ENCODE results near the gene TEK.

The TEK gene

GRCh38 chr9:27124151-27124550 lies 15.1 kb downstream of the TEK start:
- no peak for DNase-seq (ENCODE audit: low read depth in 3 of 3)

DNA sequence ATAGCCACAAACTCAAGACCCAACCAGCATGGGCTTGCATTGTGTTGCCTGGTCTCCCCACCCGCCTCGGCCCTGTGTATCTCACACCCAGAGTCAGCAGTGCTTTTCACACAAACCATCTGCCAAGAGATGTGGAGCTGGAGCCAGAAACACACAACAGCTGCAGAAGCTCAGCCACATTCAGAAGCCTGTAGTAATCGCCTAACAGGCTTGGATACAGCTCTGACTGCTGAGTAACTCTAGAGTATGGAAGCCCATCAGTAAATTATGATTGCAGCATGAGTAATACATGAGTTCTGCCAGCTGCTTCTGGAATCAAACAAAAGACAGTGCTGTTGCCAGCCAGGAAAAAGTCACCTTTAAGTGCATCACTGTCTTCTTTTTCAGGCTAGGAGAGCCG lies 16.0 kb downstream of the TEK start:
- no peak for DNase-seq (ENCODE audit: low read depth in 3 of 3)

GRCh38 chr9:27125936-27126335 lies 16.9 kb downstream of the TEK start:
- DNase-seq (ENCODE audit: low read depth in 3 of 3) = no peak

DNA sequence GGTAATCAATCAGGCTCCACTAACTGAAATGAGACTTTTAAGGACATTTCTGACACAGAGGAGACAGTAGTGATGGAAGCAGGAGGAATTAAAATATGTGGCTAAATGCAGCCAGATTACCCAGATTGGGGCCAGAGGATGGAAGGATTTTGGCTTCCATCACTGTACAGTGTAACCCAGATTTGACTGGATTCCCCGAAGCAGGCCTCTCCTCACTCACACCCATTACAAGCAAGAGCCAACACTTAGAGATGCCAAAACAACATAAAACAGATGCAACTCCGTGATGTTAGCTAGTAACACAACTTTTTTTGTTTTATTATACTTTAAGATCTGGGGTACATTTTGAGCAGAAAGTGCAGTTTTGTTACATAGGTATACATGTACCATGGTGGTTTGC lies 17.6 kb downstream of the TEK start:
- no peak for DNase-seq (ENCODE audit: low read depth in 3 of 3)

GRCh38 chr9:27129221-27129620 lies 20.2 kb downstream of the TEK start:
- no peak for DNase-seq (ENCODE audit: low read depth in 3 of 3)

DNA sequence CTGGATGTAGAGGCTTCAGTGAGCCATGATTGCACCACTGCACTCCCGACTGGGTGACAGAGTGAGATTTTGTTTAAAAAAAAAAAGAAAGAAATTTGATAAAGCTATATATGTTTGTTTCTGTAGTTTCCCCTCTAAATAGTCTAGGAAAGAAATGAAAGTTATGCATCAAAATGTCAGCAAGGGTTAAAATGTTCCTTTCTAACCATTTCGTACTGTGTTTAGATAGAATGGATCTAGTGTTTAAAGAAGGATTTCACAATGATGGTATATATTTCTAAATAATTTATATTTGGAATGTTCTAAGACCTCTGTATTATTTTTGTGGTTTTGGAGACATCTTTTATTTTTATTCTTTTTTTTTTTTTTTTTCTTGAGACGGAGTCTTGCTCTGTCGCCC lies 22.7 kb downstream of the TEK start:
- DNase-seq (ENCODE audit: low read depth in 3 of 3) = no peak

DNA sequence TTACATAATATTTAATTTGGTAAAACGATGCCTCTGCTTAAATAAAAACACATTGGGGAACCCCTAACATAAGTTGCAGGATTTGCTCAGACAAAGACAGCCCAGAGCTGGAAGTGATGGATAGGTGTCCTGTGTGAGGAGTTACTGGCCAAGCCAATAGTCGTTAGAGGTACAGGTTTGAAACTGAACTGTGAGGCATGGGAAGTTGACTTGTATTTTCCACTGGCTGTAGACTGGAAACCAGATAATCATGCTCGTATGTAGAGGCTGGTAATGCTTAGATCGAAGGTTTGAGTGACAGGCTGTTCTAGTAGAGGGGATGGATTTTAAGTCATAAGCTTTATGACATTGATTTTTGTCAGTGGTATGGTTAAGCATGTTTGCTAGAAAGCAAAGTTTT lies 24.8 kb downstream of the TEK start:
- no peak for DNase-seq (ENCODE audit: low read depth in 3 of 3)

DNA sequence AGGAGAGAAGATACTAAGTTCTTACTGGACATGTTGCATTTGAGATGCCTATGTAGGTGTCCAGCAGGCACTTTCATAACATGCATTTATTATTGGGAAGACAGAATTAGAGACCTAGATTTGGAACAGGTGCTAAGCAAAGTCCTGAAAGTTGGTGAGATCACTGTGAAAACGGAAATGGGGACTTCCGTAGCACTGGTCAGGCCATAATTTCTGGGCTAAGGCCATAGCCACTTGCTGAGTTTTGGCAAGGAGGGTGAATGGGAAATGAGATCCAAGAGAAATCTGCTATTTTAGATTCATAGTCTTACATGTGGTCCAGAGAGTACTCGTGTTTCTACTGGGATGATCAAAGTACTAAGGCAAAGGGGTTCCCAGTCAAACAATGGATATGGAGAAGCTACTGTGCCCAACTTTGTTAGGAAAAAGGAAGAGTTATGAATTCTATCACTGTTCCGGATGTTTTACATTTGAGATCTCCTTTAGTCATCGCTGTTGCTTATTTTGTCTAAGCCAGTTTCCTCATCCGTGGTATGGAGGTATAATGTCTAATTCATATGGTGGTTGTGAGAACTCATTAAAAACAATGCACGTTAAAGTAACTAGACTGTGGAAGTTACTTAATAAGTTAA lies 33.4 kb downstream of the TEK start:
- DNase-seq (ENCODE audit: low read depth in 3 of 3) = no peak

GRCh38 chr9:27145143-27145542 lies 36.1 kb downstream of the TEK start:
- no peak for DNase-seq (ENCODE audit: low read depth in 3 of 3)

- DNase-seq (ENCODE audit: low read depth in 3 of 3) = no peak
Observed at GRCh38 chr9:27149651-27150050, 40.6 kb downstream of the TEK start.

DNA sequence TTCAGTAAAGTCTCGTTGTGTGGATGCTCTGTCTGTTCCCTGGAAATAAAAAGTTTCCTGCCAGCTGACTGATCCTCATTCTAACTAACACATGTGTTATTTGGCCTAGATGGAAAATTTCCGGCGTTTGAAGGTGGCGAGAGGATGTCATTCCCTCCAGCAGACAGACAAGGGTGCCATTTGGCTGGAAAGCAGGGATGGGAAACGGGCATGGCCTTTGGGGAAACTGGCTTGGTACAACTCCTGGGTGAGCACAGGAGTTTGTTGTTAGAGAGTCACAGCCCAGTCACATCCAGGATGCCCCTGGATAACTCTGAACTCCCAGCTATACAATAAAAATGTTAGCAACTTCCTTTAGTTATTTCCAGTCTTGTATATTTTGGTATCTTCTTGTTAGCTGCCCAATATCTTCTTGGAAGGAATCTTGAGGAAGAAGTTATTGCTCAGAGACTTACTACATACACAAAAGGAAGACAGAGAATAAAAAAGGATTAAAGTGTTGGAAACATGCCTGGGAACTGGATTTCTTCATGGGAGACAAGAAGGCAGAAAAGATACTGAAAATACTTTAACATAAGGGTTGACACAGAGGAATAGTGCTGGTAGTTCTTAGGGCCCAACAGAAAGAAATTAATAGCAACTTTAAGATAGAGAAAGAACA lies 41.9 kb downstream of the TEK start:
- no peak for DNase-seq (ENCODE audit: low read depth in 3 of 3)

DNA sequence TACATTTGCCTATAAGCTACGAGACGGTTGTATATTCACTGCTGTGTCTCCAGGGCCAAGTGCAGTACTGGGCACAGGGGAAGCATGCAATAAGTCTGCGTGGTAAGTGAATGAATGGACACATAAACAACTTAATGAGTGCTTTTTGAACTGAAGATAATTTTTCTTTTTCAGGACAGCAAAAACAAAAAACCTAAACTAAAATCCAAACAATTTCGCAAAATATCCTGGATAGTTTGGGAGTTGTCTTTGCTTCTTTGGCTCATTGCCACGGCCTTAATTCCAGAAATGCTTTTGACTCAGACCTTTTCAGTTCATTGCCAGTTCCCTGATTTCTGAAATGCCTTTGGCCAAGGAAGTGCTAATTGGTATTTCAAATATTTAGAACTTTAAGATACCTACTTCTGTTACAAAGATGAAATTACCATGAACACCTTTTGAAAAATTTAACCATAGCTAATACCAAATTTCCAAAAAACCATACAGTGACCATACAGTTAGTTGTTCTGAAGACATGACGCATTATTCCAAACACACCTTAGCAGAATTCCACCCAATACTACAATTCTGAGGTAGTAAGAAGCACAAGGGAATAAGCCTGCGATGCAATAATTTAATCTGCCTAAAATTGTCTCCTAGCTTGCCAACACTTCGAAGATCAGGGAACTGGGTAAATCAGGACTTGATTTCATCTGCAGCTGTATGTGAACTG lies 42.8 kb downstream of the TEK start:
- DNase-seq (ENCODE audit: low read depth in 3 of 3) = no peak

DNA sequence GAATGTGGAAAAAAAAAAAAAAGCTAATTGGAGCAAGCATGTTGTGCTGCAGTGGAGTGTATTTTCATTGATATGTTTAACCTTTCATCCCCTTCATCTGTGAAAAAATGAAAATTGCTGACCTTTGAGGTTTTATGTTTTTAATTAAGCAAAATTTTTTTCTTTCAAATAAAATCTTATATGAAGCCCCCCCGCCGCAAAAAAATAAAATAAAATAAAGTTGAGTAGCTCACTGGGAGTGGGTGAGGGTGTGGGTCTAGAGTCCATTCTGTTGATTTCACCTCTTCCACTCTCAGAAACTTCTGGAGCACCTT lies 43.3 kb downstream of the TEK start:
- DNase-seq (ENCODE audit: low read depth in 3 of 3) = no peak

DNA sequence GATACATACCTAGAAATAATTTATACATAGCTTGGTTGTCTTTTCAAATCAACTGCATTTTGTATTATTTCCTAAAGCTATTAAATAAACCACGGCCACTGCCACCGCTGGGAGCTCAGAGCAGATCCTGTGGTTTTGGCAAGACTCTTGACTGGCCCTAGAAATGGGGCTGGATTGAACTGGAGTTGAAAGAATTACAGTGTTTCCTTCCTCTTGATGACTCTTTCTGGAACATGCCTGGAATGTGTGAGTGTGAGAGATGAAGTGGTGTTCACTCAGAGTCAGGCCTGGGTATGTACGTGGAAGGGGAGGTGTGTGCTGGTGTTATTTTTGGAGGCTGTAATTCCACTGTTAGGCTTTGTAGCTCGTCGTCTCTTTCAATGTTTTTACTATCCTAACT lies 45.9 kb downstream of the TEK start:
- DNase-seq (ENCODE audit: low read depth in 3 of 3) = no peak

DNA sequence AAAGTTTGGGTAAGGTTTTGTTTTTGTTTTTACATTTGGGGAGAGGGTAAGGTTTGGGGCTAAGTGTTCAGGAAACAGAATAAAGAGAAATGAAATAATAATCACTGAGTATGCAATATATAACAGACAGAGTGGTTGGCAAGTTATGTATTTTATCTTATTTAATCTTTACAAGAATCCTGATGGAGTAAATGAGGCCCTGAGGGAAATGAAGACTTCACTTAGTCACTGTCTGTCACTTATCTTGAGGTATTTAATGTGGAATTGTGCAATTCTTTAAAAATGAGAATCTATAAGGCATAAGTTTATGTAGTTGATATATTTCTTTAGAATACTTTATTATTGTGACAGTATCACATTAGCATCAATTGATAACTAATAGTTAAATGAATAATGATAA lies 48.1 kb downstream of the TEK start:
- no peak for DNase-seq (ENCODE audit: low read depth in 3 of 3)

- DNase-seq (ENCODE audit: low read depth in 3 of 3) = no peak
Observed at GRCh38 chr9:27157736-27158135, 48.7 kb downstream of the TEK start.

GRCh38 chr9:27160636-27161035 lies 51.6 kb downstream of the TEK start:
- DNase-seq (ENCODE audit: low read depth in 3 of 3) = no peak

GRCh38 chr9:27162045-27162444 lies 53.0 kb downstream of the TEK start:
- no peak for DNase-seq (ENCODE audit: low read depth in 3 of 3)

- no peak for DNase-seq (ENCODE audit: low read depth in 3 of 3)
Observed at GRCh38 chr9:27165068-27165467, 56.0 kb downstream of the TEK start.

GRCh38 chr9:27165670-27166069 lies 56.6 kb downstream of the TEK start:
- DNase-seq (ENCODE audit: low read depth in 3 of 3) = no peak

GRCh38 chr9:27168496-27168895 lies 59.5 kb downstream of the TEK start:
- DNase-seq (ENCODE audit: low read depth in 3 of 3) = no peak

DNA sequence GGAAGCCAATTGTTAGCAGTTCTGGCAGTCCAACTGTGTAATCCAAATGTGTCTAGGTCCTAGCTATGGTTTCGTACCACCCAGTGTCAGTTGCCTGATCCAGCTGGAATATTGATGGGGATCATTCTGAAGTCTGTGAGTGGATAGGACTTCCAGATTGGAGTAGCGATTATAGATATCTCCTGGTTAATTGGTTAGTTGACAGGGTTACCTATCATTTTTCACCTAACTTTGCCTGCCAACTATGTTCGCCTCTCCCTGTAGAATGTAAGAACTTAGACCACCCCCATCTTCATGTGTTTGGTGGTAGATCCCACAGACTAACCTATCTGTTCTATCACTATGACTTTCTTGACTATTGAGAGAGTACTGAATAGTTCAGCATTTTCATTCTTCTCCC lies 59.9 kb downstream of the TEK start:
- no peak for DNase-seq (ENCODE audit: low read depth in 3 of 3)

GRCh38 chr9:27176971-27177370 lies 67.9 kb downstream of the TEK start:
- no peak for DNase-seq (ENCODE audit: low read depth in 3 of 3)
